Measurements from ENCODE around the gene TSPYL4.

DNA sequence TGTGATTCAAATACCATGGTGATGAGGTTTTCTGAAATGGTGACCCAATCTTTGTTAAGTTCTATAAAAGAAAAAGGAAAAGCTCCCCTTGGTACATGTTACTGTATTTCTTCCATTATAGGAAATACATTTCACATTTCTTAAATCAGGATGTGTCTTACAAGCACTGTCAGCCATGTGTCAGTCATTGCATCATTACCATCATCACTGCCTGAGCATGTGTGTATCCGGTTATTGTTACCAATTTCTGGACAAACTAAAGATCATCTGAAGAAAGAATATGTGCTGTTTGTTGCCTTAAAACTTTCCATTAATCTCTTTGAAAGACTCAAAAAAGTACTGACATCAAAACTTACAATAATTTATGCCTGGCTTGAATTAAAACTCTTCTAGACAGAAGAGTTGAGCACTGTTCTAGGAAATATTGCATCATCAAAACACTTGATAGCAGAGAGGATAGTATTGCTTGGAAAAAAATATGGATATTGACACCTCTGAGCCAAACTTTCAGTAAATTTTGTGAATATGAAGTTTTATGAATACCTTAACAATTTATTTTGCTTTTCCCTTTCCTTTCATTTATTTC, 33.0 kb upstream of the TSPYL4 start:
- TF ChIP-seq POLR2AphosphoS5 (IDR thresholded peaks at IDR 0.05; ENCODE audit: insufficient read depth, low read depth, low read length) (no peak), POLR2A (IDR thresholded peaks at IDR 0.05; ENCODE audit: low read depth, low read length) (no peak), MAX (IDR thresholded peaks at IDR 0.05; ENCODE audit: insufficient read depth, insufficient read length) (no peak), JUN (IDR thresholded peaks at IDR 0.05; ENCODE audit: borderline replicate concordance, insufficient read depth, insufficient read length, low read depth) (no peak), EZH2 (IDR thresholded peaks at IDR 0.05; ENCODE audit: borderline replicate concordance, low read depth, low read length, severe bottlenecking) (no peak), FOS (IDR thresholded peaks at IDR 0.05; ENCODE audit: borderline replicate concordance, insufficient read depth, low read length) (no peak), GATA2 (IDR thresholded peaks at IDR 0.05; ENCODE audit: insufficient read depth, insufficient read length, low read depth, low read length) (no peak), MYC (IDR thresholded peaks at IDR 0.05; ENCODE audit: low read depth, low read length) (no peak)
- TF ChIP-seq, protein P1, sequence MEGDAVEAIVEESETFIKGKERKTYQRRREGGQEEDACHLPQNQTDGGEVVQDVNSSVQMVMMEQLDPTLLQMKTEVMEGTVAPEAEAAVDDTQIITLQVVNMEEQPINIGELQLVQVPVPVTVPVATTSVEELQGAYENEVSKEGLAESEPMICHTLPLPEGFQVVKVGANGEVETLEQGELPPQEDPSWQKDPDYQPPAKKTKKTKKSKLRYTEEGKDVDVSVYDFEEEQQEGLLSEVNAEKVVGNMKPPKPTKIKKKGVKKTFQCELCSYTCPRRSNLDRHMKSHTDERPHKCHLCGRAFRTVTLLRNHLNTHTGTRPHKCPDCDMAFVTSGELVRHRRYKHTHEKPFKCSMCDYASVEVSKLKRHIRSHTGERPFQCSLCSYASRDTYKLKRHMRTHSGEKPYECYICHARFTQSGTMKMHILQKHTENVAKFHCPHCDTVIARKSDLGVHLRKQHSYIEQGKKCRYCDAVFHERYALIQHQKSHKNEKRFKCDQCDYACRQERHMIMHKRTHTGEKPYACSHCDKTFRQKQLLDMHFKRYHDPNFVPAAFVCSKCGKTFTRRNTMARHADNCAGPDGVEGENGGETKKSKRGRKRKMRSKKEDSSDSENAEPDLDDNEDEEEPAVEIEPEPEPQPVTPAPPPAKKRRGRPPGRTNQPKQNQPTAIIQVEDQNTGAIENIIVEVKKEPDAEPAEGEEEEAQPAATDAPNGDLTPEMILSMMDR (IDR thresholded peaks at IDR 0.05; ENCODE audit: extremely low read depth in 1 of 2, insufficient read depth in 1 of 2, low read depth in 1 of 2, low read length in 2 of 2): no peak

Measured in endothelial cell of umbilical vein (primary cell).